ENCODE data around the gene PALB2.

Gene PALB2

GRCh38 chr16:23640931-23641765, at the start of gene PALB2, which contains the start of gene DCTN5:
TSS of gene PALB2 (minus strand) at chr16:23641310. CDS start at chr16:23641157, 153 bp downstream.
TSS of gene DCTN5 (plus strand) at chr16:23641466. CDS start at chr16:23641543, 77 bp downstream.
- in situ Hi-C loops (cut with MboI; ENCODE audit: low sequenced_read_pairs), result no loop called here

GRCh38 chr16:23689442-23690187, 48.5 kb upstream of the PALB2 start:
- in situ Hi-C loops (cut with MboI; ENCODE audit: low sequenced_read_pairs), result no loop called here

- in situ Hi-C loops (cut with MboI; ENCODE audit: low sequenced_read_pairs), result no loop called here
Observed at GRCh38 chr16:23687034-23687808, 46.1 kb upstream of the PALB2 start.

GRCh38 chr16:23683487-23683886, 42.4 kb upstream of the PALB2 start:
- in situ Hi-C loops (cut with MboI; ENCODE audit: low sequenced_read_pairs), result no loop called here

GRCh38 chr16:23682181-23682580, 41.1 kb upstream of the PALB2 start:
- in situ Hi-C loops (cut with MboI; ENCODE audit: low sequenced_read_pairs), result no loop called here

- in situ Hi-C loops (cut with MboI; ENCODE audit: low sequenced_read_pairs), result no loop called here
Observed at GRCh38 chr16:23679986-23680336, 38.9 kb upstream of the PALB2 start.

- in situ Hi-C loops (cut with MboI; ENCODE audit: low sequenced_read_pairs), result no loop called here
Observed at GRCh38 chr16:23679274-23679985, 38.3 kb upstream of the PALB2 start.

GRCh38 chr16:23678430-23679273, 37.5 kb upstream of the PALB2 start, which contains the start of gene PLK1:
TSS of gene PLK1 (plus strand) at chr16:23678889. CDS start at chr16:23678933, 44 bp downstream.
- in situ Hi-C loops (cut with MboI; ENCODE audit: low sequenced_read_pairs), result no loop called here

GRCh38 chr16:23676924-23677480, 35.9 kb upstream of the PALB2 start:
- in situ Hi-C loops (cut with MboI; ENCODE audit: low sequenced_read_pairs), result no loop called here

GRCh38 chr16:23673971-23674614, 33.0 kb upstream of the PALB2 start:
- in situ Hi-C loops (cut with MboI; ENCODE audit: low sequenced_read_pairs), result no loop called here

- in situ Hi-C loops (cut with MboI; ENCODE audit: low sequenced_read_pairs), result no loop called here
Observed at GRCh38 chr16:23670137-23670776, 29.1 kb upstream of the PALB2 start.

- in situ Hi-C loops (cut with MboI; ENCODE audit: low sequenced_read_pairs), result no loop called here
Observed at GRCh38 chr16:23668873-23669272, 27.8 kb upstream of the PALB2 start.

GRCh38 chr16:23668225-23668624, 27.1 kb upstream of the PALB2 start:
- in situ Hi-C loops (cut with MboI; ENCODE audit: low sequenced_read_pairs), result no loop called here

- in situ Hi-C loops (cut with MboI; ENCODE audit: low sequenced_read_pairs), result no loop called here
Observed at GRCh38 chr16:23667355-23667659, 26.2 kb upstream of the PALB2 start.

- in situ Hi-C loops (cut with MboI; ENCODE audit: low sequenced_read_pairs), result no loop called here
Observed at GRCh38 chr16:23666571-23667354, 25.7 kb upstream of the PALB2 start.

GRCh38 chr16:23663918-23664317, 22.8 kb upstream of the PALB2 start:
- in situ Hi-C loops (cut with MboI; ENCODE audit: low sequenced_read_pairs), result no loop called here

- in situ Hi-C loops (cut with MboI; ENCODE audit: low sequenced_read_pairs), result no loop called here
Observed at GRCh38 chr16:23651943-23652468, 10.9 kb upstream of the PALB2 start.

All from HL-60/S4 treated with retinoic acid at 250 ng/mL for 4 days and 3 days (cell line).